ENCODE data around the gene WNT8B.

Gene WNT8B

GRCh38 chr10:100515612-100516011 lies 52.8 kb downstream of the WNT8B start:
- in situ Hi-C loops (cut with HindIII; ENCODE audit: low sequenced_read_pairs) = loop anchor here (25.0 kb wide), 1 partner anchor 178 kb away; the partner anchor contains the start of genes PKD2L1 and SCD

- in situ Hi-C loops (cut with HindIII; ENCODE audit: low sequenced_read_pairs) = loop anchor here (25.0 kb wide), 1 partner anchor 180 kb away; the partner anchor contains the start of genes PKD2L1 and SCD
Observed at GRCh38 chr10:100516847-100517246, 54.0 kb downstream of the WNT8B start.

- in situ Hi-C loops (cut with HindIII; ENCODE audit: low sequenced_read_pairs) = loop anchor here (25.0 kb wide), 1 partner anchor 182 kb away; the partner anchor contains the start of genes PKD2L1 and SCD
Observed at GRCh38 chr10:100518761-100519241, 56.0 kb downstream of the WNT8B start.

DNA sequence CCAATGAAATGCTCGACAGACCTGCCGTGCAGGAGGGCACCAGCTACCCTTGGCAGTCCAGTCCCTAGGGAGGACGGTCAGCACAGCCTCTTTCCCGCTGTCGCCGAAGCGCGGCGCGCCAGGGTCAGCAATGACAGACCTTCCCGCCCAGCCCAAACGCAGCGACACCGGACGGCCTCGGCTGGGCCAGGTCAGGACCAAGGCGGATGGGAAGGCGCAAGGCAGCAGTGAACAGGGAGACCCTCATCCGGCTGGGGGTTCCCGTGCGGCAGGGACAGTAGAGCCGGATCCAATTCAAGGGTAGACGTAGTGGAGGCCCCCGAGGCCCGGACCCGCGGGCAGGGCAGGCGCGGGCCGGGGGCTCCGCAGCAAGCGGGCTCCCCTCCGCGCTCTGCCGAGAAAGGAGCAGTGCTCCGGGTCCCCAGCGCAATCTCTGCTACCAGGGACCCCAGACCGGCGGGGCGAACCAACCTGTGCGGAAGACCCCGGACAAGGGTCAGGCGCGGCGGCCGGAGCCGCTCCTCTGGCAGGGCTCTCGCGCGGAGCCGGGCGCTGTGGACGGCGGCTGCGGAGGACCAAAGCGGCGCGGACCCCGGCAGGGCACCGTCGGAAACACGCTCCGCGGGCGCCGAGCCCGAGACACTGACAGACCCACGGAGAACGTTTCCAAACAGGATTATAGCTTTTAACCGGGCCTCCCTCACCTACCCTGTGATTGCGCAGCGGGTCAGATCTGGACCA lies 56.7 kb downstream of the WNT8B start, which contains the start of gene SEC31B:
SEC31B (minus strand) TSS at position 551 of the 741 bp plus-strand sequence. CDS start 2,909 bp downstream, outside the sequence.
- in situ Hi-C loops (cut with HindIII; ENCODE audit: low sequenced_read_pairs) = loop anchor here (10.0 to 25.0 kb wide), 2 partner anchors 85 to 182 kb away; partner anchors contain the start of genes PKD2L1 and SCD

GRCh38 chr10:100520811-100521210 lies 58.0 kb downstream of the WNT8B start:
- in situ Hi-C loops (cut with HindIII; ENCODE audit: low sequenced_read_pairs) = loop anchor here (10.0 to 25.0 kb wide), 2 partner anchors 86 to 184 kb away; partner anchors contain the start of genes PKD2L1 and SCD

DNA sequence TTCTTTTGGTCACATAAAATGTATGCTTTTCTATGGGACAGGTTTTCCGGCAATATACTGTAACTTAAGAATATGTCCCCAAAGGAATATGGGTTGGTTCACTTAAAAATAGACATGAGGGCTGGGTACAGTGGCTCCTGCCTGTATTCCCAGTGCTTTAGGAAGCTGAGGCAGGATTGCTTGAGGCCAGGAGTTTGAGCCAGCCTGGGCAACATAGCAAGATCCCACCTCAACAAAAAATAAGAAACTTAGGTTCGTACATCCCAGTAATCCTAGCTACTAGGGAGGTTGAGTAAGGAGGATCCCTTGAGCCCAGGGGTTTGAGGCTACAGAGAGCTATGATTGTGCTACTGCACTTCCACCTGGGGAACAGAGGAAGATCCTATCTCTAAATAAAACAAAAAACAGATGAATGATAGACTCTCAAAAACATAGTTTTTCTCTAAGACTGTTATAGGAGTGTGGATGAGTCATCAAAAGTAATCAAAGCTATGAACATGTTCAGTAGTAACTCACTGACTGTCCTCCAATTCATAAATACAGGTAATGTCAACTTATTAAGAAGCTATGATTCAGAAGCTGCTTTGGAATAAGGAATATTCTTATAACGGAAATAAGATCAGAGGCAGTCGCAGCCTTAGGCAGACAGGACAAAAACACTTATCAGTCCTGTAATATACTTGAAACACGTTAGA lies 59.4 kb downstream of the WNT8B start:
- in situ Hi-C loops (cut with HindIII; ENCODE audit: low sequenced_read_pairs) = loop anchor here (10.0 to 25.0 kb wide), 2 partner anchors 87 to 185 kb away; partner anchors contain the start of genes PKD2L1 and SCD

DNA sequence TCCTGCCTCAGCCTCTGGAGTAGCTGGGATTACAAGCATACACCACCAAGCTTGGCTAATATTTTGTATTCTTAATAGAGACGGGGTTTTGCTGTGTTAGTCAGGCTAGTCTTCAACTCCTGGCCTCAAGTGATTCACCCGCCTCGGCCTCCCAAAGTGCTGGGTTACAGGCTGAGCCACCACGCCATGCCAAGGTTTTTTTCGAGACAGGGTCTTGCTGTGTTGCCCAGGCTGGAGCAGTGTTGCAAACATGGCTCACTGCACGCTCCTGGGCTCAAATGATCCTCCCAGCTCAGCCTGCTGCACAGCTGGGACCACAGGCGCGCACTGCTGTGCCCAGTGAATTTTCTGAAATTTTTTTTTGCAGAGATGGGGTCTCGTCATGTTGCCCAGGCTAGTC lies 60.1 kb downstream of the WNT8B start:
- in situ Hi-C loops (cut with HindIII; ENCODE audit: low sequenced_read_pairs) = loop anchor here (10.0 to 25.0 kb wide), 2 partner anchors 88 to 186 kb away; partner anchors contain the start of genes PKD2L1 and SCD

GRCh38 chr10:100524206-100524605 lies 61.4 kb downstream of the WNT8B start:
- in situ Hi-C loops (cut with HindIII; ENCODE audit: low sequenced_read_pairs) = loop anchor here (10.0 to 25.0 kb wide), 2 partner anchors 89 to 187 kb away; partner anchors contain the start of genes PKD2L1 and SCD

DNA sequence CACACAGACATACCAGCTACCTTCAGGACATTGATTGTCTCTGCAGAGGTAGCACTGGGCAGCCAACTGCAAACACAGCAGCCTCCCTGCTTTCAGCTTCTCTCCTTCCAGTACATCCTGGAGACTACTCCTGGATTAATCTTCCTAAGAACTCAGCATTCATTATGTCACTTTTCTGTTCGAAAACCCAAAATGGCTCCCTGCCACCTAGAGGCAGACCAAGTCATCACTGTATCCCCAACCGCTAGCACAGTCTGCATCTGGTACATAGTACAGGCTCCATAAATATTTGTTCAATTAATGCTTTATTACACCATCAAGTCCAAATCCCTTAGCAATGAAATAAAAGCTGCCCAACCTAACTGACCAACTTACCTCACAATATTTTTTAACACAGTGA lies 61.8 kb downstream of the WNT8B start:
- in situ Hi-C loops (cut with HindIII; ENCODE audit: low sequenced_read_pairs) = loop anchor here (10.0 to 25.0 kb wide), 2 partner anchors 90 to 187 kb away; partner anchors contain the start of genes PKD2L1 and SCD

DNA sequence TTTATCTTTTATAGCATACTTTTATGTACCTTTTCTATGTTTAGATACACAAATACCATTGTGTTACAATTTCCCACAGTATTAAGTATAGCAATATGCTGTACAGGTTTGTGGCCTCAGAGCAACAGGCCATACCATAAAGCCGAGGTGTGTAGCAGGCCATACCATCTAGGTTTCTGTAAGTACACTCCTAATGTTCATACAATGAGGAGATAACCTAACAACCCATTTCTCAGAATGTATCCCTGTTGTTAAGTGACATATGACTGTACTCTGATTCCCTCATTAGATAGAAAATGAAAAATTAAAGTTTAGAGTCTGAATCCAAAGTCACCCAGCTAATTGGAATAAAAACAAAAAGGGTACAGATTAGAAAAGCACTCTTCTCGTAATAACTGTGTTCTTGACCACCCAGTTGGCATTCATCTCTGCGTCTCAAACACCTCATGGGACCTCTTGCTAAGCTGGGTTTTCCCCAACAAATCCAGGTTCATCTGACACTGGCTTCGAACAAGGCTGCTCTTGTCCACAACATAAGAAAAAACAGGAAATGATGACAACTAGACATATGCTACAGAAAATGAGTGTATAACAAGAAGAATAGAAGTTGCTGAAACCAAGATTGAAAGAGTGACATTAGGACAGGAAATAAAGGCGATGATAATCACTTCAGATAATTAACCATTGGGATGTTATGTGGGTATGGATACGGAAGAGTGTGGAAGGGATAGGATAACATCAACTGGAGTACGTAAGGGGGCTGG lies 65.5 kb downstream of the WNT8B start:
- in situ Hi-C loops (cut with HindIII; ENCODE audit: low sequenced_read_pairs) = loop anchor here (10.0 kb wide), 1 partner anchor 94 kb away; no protein-coding TSS in a partner anchor

- in situ Hi-C loops (cut with HindIII; ENCODE audit: low sequenced_read_pairs) = loop anchor here (10.0 kb wide), 1 partner anchor 94 kb away; no protein-coding TSS in a partner anchor
Observed at GRCh38 chr10:100528921-100529474, 66.2 kb downstream of the WNT8B start.

GRCh38 chr10:100529475-100530298 lies 66.9 kb downstream of the WNT8B start, which contains the start of gene NDUFB8:
Gene NDUFB8 (minus strand): TSS chr10:100529871. CDS start chr10:100529851, 20 bp downstream.
- in situ Hi-C loops (cut with HindIII; ENCODE audit: low sequenced_read_pairs) = loop anchor here (10.0 kb wide), 1 partner anchor 95 kb away; no protein-coding TSS in a partner anchor

- in situ Hi-C loops (cut with HindIII; ENCODE audit: low sequenced_read_pairs) = no loop called here
Observed at GRCh38 chr10:100531761-100532160, 69.0 kb downstream of the WNT8B start.
